Fibroblast of pulmonary artery (primary cell): Measurements from ENCODE around the gene PRR12.
"Not testable (repeated sequence)": the region's sequence is repeated elsewhere in the genome, so short reads cannot be mapped to it uniquely, and the experiment has no call there.

ENCODE experiments used
- DNase-seq: peaks from one replicate; pipeline ENCODE4 v3.0.0-alpha.2; 2010; ENCODE audit warnings: low read depth
- H3K4me3 ChIP-seq: replicated peaks from 2 replicates; pipeline ENCODE4 v1.5.1; 2011; ENCODE audit warnings: low read depth, mild to moderate bottlenecking, control low read depth, low read length, moderate library complexity
- TF ChIP-seq, protein P1 (sequence below): IDR thresholded peaks from 2 replicates; pipeline ENCODE4 v1.5.1; 2011; ENCODE audit warnings: mild to moderate bottlenecking, control low read depth, low read length, inconsistent platforms; ENCODE audit errors: missing control alignments

PRR12 gene

DNA sequence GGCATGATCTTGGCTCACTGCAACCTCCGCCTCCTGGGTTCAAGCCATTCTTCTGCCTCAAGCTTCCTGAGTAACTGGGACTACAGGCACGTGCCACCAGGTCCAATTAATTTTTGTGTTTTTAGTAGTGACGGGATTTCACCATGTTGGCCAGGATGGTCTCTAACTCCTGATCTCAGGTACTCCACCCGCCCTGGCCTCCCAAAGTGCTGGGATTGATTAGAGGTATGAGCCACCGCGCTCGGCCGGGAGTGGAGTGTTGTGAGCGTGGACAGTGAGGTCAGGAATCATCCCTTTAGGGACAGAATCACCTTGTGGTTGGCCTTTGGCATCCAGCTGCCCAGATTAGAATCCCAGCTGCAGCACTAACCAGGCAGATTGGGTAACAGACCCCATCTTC is 38.7 kb downstream of the PRR12 start:
- H3K4me3 ChIP-seq: no peak overlapping the region
- no peak for DNase-seq
- TF ChIP-seq, protein P1, sequence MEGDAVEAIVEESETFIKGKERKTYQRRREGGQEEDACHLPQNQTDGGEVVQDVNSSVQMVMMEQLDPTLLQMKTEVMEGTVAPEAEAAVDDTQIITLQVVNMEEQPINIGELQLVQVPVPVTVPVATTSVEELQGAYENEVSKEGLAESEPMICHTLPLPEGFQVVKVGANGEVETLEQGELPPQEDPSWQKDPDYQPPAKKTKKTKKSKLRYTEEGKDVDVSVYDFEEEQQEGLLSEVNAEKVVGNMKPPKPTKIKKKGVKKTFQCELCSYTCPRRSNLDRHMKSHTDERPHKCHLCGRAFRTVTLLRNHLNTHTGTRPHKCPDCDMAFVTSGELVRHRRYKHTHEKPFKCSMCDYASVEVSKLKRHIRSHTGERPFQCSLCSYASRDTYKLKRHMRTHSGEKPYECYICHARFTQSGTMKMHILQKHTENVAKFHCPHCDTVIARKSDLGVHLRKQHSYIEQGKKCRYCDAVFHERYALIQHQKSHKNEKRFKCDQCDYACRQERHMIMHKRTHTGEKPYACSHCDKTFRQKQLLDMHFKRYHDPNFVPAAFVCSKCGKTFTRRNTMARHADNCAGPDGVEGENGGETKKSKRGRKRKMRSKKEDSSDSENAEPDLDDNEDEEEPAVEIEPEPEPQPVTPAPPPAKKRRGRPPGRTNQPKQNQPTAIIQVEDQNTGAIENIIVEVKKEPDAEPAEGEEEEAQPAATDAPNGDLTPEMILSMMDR: no peak

DNA sequence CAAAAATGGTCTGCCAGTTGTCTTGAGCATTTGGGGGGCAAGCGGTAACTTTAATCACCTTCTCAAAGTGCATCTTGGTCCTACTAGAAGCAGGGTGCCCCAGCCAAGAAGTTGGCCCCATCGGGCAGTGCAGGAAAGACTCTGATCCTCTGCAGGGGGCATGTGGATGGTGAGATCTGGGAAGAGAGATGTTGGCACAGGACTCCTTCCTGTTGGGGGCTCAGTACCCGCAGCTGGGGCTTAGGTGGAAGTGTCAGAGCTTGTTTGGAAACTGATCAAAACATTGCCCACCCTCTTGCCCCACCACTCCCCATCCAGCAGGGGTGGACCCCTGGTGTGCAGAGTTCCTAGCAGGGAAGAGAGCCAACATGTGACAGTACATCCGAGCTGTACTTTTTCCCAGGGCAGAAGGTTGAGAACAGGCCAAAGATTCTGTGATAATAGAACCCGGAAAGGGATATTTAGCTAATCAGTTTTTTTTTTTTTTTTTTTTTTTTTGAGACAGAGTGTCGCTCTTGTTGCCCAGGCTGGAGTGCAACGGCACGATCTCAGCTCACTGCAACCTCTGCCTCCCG is 40.1 kb downstream of the PRR12 start:
- TF ChIP-seq, protein P1: no peak
- no peak for DNase-seq

GRCh38 chr19:49631610-49632192 is 40.7 kb downstream of the PRR12 start:
- no peak overlapping the region for H3K4me3 ChIP-seq
- no peak for DNase-seq
- TF ChIP-seq, protein P1: no peak

More for the DNA sequence above, 40.1 kb downstream of the PRR12 start:
- no peak overlapping the region for H3K4me3 ChIP-seq

DNA sequence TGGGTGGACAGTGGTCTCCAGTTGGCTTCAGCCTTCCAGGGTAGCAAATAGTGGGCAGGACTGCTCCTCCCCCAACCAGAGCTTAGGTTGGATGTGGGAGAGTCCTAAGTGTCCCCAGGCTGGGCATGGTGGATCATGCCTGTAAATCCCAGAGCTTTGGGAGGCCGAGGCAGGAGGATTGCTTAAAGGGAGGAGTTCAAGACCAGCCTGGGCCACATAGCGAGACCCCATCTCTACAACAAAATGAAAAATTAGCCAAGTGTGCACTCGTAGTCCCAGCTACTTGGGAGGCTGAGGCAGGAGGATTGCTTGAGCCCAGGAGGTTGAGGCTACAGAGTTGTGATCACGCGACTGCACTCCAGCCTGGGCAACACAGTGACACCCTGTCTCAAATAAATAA is 41.6 kb downstream of the PRR12 start:
- DNase-seq: no peak
- TF ChIP-seq, protein P1: no peak
- H3K4me3 ChIP-seq: no peak overlapping the region

DNA sequence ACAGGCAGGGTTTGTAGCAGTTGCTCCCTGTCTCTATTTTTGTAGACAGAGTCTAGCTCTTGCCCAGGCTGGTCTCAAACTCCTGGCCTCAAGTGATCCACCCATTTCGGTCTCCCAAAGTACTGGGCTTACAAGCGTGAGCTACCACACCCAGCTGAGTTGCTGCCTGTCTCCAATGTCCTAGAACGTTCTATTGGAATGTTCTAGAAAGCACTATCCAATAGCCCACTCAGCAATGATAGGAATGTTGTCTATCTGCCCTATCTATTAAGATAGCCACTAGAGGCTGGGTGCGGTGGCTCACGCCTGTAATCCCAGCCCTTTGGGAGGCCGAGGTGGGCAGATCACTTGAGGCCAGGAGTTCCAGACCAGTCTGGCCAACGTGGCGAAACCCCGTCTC is 42.3 kb downstream of the PRR12 start:
- H3K4me3 ChIP-seq, DNase-seq: not testable (repeated sequence)

- TF ChIP-seq, protein P1: peak; percentile 12
- H3K4me3 ChIP-seq: no peak overlapping the region
- DNase-seq: no peak
Observed at GRCh38 chr19:49635530-49636232, 44.7 kb downstream of the PRR12 start.

- no peak for DNase-seq
- no peak overlapping the region for H3K4me3 ChIP-seq
- TF ChIP-seq, protein P1: no peak
Observed at GRCh38 chr19:49636233-49636932, 45.4 kb downstream of the PRR12 start.
